Stimulated activated CD8-positive, alpha-beta memory T cell treated with anti-CD3 and anti-CD28 coated beads, Interleukin-4, amount 100 ng/mL, for 24 hours (primary cell): ENCODE measurements around the gene HYAL4.
"Not testable (repeated sequence)": the region's sequence is repeated elsewhere in the genome, so short reads cannot be mapped to it uniquely, and the experiment has no call there.

Experiments used
- DNase-seq: peaks from one replicate; pipeline ENCODE4 v3.0.0-alpha.2; 2020; ENCODE audit warnings: low read depth

The HYAL4 gene

DNA sequence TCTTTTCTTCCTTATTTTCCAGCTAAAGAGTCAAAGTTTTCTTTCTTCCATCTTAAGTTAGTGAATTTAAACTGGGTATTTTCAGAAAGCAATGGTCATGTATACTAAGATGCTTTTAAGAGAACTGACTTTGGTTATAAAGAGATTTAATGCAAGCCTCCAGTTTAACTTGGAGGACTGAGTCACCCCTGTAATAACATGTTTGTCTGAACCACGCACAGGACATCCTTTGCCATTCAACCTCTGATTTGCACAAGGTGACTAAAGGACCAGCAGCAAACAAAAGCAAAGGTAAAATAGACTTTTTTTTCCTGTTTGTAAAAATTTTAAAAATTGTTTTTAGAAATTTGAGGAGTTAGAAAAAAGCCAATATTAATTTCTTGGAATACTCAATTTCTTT, 2.9 kb downstream of the HYAL4 start:
- DNase-seq, result no peak

DNA sequence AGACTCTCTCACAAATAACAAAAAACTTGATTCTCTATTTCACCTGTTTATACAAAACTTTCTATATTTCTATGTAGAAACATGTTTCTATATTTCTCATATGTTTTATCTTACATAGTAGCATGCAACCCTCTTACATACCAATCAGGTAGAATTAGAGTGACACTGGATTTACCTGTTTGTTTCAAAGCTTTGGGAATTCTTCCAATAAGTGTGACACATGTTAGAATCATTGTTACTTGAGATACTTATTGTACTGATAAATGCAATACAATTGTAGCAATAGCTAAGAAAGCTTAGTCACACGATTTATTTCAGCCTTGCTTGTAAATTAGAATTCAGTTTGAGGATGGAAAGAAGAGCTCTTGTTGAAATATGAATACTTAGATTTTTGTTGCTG, 4.9 kb downstream of the HYAL4 start:
- no peak for DNase-seq

DNA sequence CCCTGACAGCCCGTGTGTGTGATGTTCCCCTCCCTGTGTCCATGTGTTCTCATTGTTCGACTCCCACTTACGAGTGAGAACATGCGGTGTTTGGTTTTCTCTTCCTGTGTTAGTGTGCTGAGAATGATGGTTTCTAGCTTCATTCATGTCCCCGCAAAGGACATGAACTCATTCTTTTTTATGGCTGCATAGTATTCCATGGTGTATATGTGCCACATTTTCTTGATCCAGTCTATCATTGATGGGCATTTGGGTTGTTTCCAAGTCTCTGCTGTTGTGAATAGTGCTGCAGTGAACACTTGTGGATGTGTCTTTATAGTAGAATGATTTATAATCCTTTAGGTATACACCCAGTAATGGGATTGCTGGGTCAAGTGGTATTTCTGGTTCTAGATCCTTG, 6.4 kb downstream of the HYAL4 start:
- DNase-seq, result not testable (repeated sequence)

DNA sequence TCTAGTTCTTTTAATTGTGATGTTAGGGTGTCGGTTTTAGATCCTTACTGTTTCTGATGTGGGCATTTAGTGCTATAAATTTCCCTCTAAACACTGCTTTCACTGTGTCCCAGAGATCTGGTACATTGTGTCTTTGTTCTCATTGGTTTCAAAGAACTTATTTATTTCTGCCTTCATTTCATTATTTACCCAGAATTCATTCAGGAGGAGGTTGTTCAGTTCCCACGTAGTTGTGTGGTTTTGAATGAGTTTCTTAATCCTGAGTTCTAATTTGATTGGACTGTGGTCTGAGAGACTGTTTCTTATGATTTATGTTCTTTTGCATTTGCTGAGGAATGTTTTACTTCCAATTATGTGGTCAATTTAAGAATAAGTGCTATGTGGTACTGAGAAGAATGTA, 9.3 kb downstream of the HYAL4 start:
- not testable (repeated sequence) for DNase-seq

DNA sequence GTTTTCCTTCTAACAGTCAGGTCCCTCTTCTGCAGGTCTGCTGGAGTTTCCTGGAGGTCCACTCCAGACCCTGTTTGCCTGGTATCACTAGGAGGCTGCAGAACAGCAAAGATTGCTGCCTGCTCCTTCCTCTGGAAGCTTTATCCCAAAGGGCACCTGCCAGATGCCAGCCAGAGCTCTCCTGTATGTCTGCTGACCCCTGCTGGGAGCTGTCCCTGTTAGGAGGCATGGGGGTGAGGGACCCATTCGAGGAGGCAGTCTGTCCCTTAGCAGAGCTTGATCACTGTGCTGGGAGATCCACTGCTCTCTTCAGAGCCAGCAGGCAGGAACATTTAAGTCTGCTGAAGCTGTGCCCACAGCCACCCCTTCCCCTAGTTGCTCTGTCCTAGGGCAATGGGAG, 11.5 kb downstream of the HYAL4 start:
- DNase-seq, result not testable (repeated sequence)

DNA sequence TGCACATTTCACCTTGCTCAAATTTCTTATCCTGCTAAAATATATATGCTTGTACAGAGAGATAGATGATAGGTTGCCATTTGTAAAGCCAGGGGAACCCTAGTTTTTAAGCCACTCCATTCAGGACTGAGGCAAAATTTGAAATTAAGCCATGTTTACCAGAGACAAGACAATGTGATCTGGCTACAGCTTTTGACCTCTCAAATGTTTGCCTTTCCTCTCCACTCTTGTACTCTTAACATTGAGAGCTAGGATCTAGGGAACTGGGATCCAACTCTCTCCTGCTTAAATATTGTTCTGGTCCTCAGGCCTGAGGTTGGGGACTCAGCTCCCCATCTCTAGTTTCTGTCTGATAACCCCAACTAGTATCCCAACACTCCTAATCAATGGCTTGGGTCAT, 15.9 kb downstream of the HYAL4 start:
- DNase-seq, result no peak

DNA sequence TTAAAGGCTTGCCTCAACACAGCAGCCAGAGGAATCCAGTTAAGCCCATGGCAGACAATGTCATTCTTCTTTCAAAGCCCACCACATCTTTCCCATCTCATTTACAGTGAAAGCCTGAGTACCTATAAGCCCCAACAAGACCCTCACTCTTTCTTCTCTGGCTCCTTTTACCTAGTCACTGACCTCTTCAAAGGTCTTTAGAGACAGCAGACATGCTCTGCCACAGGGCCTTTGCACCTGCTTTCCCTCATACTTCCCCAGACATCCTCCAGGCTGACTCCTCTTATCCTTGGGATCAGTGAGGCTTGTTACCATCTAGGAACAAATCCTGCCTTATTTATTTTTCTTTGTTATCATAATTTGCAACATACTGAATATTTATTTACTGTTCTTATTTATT, 17.8 kb downstream of the HYAL4 start:
- DNase-seq, result no peak

DNA sequence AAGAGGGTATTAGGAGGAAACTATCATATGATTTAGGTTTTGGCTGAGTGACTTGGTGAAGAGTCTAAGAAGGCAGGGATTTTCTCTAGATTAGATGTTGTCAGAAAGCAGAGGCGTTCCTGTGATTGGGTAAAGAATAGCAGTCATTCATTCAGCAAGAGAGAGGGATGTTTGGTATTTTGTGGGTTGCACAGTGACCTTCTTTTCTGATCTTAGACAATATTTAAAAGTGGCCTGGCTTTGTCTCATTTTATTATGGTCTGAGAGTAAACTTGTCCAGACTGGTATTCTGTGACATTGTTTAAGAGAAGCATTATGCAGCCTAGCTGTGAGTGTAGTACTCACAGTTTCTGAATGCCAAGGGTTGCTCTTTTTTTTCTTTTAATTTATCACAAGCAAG, 18.5 kb downstream of the HYAL4 start:
- no peak for DNase-seq

DNA sequence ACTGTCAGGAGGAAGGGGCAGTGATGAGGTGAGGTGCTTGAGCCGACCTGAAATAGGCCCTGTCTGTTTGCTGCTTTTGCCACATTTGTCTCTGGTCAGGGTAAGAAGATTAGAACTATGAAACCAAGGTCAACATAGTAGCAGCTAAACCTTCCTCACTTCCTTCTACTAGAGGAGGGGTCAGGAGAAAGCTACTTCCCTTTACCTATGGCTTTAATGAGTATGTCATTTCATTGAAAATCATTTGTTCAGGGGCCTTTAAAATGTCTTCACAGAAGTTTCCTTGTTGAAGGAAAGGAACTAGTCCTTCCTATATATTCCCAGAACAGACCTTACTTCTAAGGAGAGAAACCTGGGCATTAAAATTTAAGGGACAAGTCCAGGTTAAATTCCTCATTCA, 19.0 kb downstream of the HYAL4 start:
- DNase-seq, result no peak

DNA sequence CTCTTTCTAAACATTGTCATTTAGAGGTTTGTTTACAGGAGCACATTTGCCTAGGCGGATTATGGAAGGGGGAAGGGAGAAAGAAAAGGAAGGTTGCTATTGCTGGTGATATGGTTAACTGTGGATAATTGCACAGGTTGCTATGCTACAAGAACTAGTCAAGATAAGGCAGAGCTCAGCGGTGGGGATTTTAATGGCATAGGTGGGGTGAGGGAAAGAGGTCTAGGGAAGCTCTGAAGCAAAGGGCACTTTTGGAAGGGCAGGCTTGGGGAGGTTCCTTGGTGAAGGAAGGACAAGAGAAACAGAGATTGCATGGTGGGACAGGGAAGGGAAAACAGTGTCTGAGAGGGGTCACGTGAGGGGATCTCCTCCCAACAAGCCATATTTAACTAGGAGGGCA, 19.5 kb downstream of the HYAL4 start:
- DNase-seq, result no peak

DNA sequence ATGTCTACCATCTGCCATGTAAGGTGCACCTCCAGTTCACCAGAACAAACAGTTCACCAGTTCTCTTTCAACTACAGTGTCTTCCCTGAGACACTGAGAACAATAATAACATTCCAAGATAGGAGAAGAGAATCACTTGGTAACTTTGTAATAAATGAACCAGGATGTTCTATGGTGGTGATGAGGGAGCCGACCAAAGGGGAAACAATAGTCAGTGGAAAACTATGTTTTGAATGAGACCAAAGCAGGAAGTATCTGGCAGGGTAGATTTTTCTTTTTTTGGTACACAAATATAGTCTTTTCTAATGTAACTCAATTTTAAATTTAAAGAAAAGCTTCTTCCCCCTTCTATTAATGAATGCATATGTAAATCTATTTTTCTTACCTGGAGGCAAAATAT, 20.0 kb downstream of the HYAL4 start:
- no peak for DNase-seq

DNA sequence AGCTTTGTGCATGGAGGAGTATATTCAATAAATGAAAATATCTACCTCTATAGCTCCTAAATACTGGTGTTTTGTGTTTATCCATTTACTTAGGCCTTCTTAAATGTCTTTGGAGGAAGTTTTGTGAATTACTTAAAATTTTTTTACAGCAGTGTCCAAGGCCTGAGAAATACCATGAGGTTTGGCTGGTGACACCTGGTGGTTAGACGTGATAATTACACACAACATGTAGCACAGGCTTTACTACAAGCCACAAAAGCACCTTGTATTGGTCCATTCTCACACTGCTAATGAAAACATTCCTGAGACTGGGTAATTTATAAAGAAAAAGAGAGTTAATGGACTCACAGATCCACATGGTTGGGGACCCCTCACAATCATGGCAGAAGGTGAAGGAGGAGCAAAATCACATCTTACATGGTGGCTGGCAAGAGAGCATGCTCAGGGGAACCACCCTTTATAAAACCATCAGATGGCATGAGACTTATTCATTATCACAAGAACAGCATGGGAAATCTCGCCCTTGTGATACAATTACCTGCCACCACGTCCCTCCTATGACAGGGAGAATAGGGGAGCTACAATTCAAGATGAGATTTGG, 20.6 kb downstream of the HYAL4 start:
- DNase-seq, result no peak

DNA sequence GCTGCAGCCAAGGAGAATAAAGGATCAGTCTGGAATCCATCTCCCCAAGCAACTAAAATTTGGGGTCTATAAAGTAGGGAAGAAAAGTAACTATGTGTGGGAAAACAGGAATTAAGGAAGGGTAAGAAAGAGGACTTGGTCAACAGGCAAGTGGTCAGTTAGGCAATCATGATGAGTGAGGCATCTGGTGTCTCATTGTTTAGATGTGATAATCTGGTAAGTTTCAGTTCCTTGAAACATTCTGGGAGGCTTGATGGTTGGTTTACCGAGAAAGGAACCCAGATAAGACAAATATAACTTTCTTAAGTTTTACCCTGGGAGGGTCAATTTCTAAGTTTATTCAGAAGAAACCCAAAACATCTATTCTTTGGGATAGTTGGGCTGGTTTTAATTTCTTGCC, 22.3 kb downstream of the HYAL4 start:
- no peak for DNase-seq

DNA sequence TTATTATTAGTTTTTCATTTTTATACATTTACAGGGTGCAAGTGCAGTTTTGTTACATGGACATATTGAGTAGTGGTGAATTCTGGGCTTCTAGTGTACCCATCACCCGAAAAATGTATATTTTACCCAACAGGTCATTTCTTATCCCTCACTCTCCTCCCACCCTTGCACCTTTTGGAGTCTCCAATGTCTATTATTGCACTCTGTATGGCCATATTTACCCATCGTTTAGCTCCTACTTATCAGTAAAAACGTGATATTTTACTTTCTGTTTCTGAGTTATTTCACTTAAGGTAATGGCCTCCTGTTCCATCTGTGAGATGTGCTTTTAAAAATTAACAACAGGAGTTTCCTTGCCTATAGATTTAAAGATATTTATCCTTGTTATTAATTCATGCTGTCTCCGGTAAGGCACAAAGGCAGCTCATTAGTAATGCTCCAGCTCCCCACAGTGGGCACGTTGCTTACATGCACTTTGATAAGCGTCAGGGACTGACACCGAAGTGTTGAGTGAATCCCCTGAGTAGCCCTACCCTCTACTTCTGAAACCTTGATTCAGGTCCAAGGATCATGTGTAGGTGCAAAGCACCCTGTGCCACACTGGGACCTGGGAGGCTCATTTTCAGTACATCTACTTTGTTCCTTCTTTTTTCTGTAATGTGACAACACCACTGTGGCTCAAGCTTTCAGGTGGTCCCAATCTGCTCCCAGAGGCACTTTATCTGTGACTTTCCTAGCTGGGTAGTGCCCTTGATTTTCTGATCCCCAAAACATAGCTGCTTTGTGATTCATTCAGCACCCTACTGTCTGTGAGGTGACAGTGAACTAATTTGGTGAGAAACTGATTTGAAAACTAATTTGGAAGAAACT, 27.3 kb downstream of the HYAL4 start:
- no peak for DNase-seq

DNA sequence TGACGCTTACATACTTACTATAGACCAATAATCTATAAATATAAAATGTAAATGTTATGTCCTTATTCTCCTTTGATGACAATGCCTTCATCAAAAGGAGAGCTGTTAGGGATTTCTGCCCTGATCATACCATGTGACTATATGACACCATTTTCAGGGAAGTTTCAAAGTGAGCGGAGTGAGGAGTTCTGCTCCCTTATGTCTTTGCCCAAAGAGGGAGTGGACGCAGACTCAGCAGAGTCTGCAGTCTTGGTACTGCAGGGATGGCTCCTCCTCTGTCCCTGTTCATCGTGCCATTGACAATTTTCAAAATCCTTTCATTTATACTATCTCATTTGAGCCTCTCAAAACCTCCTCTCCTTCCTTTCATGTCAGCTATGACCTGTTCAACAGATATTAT, 27.9 kb downstream of the HYAL4 start:
- DNase-seq, result no peak

DNA sequence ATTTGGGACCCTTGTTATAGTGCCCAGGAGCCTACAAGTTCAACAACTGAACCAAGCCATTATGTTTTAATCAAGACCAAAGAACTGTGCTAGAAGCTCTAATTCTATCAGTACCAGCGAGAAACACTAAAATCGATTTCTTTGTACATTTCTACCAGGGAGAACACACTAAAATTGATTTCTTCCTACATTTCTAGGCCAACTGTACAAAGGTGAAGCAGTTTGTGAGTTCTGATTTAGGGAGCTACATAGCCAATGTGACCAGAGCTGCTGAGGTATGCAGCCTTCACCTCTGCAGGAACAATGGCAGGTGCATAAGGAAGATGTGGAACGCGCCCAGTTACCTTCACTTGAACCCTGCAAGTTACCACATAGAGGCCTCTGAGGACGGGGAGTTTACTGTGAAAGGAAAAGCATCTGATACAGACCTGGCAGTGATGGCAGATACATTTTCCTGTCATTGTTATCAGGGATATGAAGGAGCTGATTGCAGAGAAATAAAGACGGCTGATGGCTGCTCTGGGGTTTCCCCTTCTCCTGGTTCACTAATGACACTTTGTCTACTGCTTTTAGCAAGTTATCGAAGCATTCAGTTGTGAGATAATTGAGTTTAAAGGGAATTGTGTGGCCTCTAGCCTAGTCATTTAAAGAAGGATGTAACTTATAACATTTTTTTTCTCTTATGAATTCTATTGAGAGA, 31.7 kb downstream of the HYAL4 start:
- DNase-seq, result no peak

DNA sequence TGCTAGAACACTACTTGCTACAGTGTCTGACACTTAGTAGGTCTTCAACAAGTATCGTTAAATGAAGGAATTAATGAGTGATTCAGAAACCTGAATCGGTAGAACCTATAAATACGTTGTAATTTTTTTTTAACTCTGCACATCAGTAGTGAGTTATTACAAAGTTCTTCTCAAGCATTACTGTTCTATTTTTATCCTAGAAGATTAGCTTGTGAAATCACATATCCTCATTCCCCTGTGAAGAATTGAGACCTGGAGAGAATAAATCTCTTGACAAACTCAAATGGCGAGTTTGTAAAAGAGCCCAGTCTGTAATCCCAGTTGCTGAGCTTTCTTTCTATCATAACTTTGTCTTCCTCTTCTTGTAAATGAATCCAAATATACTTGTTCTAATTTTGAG, 34.7 kb downstream of the HYAL4 start:
- no peak for DNase-seq

DNA sequence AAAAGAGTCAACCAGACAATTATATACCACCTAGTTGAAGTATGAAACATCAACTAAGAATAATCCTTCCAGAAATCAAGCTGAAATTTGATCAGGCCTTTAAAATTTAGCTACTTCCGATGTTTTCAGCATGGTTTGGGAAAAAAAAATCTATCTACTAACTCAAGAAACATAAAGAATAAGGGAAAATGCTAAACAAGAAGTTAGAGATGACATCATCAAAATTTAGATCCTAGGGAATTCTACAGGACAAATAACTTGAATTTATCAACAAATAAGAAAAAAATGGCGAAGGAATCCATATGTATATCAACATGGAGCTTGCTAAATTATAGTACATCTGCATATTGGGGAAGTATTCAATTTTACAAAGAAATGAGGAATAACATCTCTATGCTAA, 36.3 kb downstream of the HYAL4 start:
- DNase-seq, result no peak

DNA sequence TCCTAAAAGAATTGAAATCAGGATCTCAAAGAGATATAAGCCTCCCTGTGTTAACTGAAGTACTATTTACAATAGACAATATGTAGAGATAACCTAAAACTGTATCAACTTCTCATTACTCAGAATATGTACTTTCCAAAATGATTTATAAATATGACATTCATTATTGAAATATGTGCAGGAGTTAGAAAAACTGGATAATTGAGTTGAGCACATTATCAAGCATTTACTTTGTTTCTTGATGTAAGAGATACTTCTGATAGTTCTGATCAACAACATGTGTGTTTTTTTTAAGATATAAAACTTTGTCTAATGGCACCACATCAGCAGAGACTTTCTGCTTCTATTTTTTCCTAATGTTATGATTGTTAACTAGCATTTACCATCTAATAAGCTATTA, 38.2 kb downstream of the HYAL4 start:
- no peak for DNase-seq

DNA sequence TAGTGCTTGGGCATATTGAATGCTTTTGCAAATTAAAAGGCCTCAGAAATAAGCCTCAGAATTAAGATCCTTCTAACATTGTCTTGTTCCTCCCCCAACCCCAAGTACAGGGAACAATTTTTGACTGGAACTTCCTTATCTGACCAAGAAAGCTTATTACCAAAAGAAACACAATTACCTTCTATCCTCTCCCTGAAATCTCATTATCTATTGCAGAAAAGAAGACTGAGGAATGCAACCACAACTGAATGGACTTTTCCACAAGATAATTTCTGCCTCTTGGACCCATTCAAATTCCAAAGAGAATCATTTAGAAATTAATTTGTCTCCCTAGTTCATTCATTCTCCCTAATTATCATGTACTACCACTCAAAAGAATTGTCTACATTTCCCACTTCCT, 43.2 kb downstream of the HYAL4 start:
- no peak for DNase-seq

DNA sequence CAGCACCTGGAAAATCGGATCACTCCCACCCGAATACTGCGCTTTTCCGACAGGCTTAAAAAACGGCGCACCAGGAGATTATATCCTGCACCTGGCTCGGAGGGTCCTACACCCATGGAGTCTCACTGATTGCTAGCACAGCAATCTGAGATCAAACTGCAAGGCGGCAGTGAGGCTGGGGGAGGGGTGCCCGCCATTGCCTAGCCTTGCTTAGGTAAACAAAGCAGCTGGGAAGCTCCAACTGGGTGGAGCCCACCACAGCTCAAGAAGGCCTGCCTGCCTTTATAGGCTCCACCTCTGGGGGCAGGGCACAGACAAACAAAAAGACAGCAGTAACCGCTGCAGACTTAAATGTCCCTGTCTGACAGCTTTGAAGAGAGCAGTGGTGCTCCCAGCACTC, 49.8 kb downstream of the HYAL4 start:
- not testable (repeated sequence) for DNase-seq

DNA sequence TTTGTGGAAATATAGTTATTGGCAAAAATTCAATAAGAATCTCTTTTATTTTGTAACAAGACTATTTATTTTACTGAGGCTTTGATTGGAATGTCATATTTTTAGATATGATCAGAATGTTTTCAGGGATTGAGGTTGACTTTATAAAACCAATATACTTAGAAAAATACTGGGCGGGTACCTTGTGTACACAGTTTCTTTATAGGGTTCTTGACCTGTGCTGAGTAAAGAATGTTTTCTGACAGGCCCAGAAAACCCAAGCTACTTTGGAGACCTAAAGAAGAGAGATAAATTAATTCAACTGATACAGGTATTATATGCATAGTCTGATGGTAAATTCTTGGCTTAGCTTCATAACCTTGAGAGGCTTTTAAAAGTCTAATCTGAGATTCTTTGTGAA, 56.1 kb downstream of the HYAL4 start:
- DNase-seq, result no peak

DNA sequence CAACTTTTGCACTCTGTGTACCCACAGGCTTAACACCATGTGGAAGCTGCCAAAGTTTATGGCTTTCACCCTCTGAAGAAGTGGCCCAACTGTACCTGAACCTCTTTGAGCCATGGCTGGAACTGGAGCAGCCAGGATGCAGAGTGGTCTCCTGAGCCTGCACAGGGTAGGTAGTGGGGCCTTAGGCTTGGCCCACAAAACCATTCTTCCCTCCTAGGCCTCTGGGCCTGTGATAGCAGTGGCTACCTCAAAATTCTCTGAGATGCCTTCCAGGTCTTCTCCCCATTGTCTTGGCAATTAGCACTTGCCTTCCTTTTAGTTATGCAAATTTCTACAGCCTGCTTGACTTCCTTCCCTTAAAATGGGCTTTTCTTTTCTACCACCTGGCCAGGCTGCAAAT, 60.7 kb downstream of the HYAL4 start:
- no peak for DNase-seq
